H9 (cell line): ENCODE results near the gene RASSF9. TPM values are rescaled to one million over a fixed set of nuclear protein-coding genes. Genes with fewer than 3 reads are reported as not detected.

ENCODE experiments used
- DNase-seq: peaks from one replicate; pipeline ENCODE4 v3.0.0-alpha.2; 2017
- H2AFZ ChIP-seq: one replicate; pipeline ENCODE4 v1.6.1; 2013; ENCODE audit warnings: mild to moderate bottlenecking, low read length, control low read depth, moderate library complexity
- H2AK5ac ChIP-seq: 2 replicates; pipeline ENCODE4 v1.6.1; 2013; ENCODE audit warnings: low read length, control low read depth, mixed read lengths; ENCODE audit not compliant: insufficient read length
- H2BK120ac ChIP-seq: one replicate; pipeline ENCODE4 v1.6.1; 2013; ENCODE audit warnings: low read depth, mild to moderate bottlenecking, low read length, control low read depth, inconsistent platforms; ENCODE audit not compliant: poor library complexity, severe bottlenecking
- H2BK12ac ChIP-seq: 2 replicates; pipeline ENCODE4 v1.6.1; 2013; ENCODE audit warnings: low read length, control low read depth, mixed read lengths, low read depth; ENCODE audit not compliant: insufficient read length
- H2BK15ac ChIP-seq: 2 replicates; pipeline ENCODE4 v1.6.1; 2013; ENCODE audit warnings: low read depth, low read length, control low read depth
- H2BK20ac ChIP-seq: one replicate; pipeline ENCODE4 v1.6.1; 2013; ENCODE audit warnings: low read depth, mild to moderate bottlenecking, low read length, control low read depth, inconsistent platforms; ENCODE audit not compliant: poor library complexity, severe bottlenecking
- H2BK5ac ChIP-seq: 2 replicates; pipeline ENCODE4 v1.6.1; 2013; ENCODE audit warnings: low read length, control low read depth, mixed read lengths; ENCODE audit not compliant: insufficient read length
- H3K14ac ChIP-seq: 2 replicates; pipeline ENCODE4 v1.6.1; 2013; ENCODE audit warnings: low read length, control low read depth; ENCODE audit not compliant: insufficient read depth
- H3K18ac ChIP-seq: 2 replicates; pipeline ENCODE4 v1.6.1; 2013; ENCODE audit warnings: low read depth, mild to moderate bottlenecking, mixed read lengths, low read length, control low read depth; ENCODE audit not compliant: insufficient read length
- H3K23ac ChIP-seq: 2 replicates; pipeline ENCODE4 v1.6.1; 2013; ENCODE audit warnings: low read length, control low read depth, mixed read lengths, low read depth; ENCODE audit not compliant: insufficient read length
- H3K23me2 ChIP-seq: 2 replicates; pipeline ENCODE4 v1.6.1; 2013; ENCODE audit warnings: low read depth, mild to moderate bottlenecking, mixed read lengths, low read length, control low read depth; ENCODE audit not compliant: insufficient read length, poor library complexity, severe bottlenecking
- H3K27ac ChIP-seq: 2 replicates; pipeline ENCODE4 v1.5.1; 2013; ENCODE audit warnings: low read length, control low read depth, mixed read lengths, low read depth; ENCODE audit not compliant: insufficient read length
- H3K27me3 ChIP-seq: 2 replicates; pipeline ENCODE4 v1.6.1; 2013; ENCODE audit warnings: low read length, control low read depth, inconsistent platforms; ENCODE audit not compliant: insufficient read depth
- H3K4ac ChIP-seq: 2 replicates; pipeline ENCODE4 v1.6.1; 2013; ENCODE audit warnings: low read depth, mild to moderate bottlenecking, control low read depth, inconsistent platforms, low read length, moderate library complexity
- H3K4me1 ChIP-seq: 2 replicates; pipeline ENCODE4 v1.6.1; 2013; ENCODE audit warnings: low read length, control low read depth, inconsistent platforms; ENCODE audit not compliant: insufficient read depth
- H3K4me2 ChIP-seq: 2 replicates; pipeline ENCODE4 v1.6.1; 2013; ENCODE audit warnings: low read length, control low read depth, mixed read lengths; ENCODE audit not compliant: insufficient read length, insufficient read depth
- H3K56ac ChIP-seq: 2 replicates; pipeline ENCODE4 v1.6.1; 2013; ENCODE audit warnings: low read depth, mild to moderate bottlenecking, mixed read lengths, low read length, control low read depth; ENCODE audit not compliant: insufficient read length
- H3K79me1 ChIP-seq: 2 replicates; pipeline ENCODE4 v1.6.1; 2013; ENCODE audit warnings: low read depth, mild to moderate bottlenecking, moderate library complexity, low read length, control low read depth, inconsistent platforms; ENCODE audit not compliant: insufficient read depth, poor library complexity, severe bottlenecking
- H3K79me2 ChIP-seq: 2 replicates; pipeline ENCODE4 v1.6.1; 2013; ENCODE audit warnings: low read length, control low read depth, inconsistent platforms; ENCODE audit not compliant: insufficient read depth
- H3K9ac ChIP-seq: 2 replicates; pipeline ENCODE4 v1.6.1; 2013; ENCODE audit warnings: low read length, control low read depth, mixed read lengths; ENCODE audit not compliant: insufficient read length; ENCODE audit errors: extremely low read depth
- H3K9me3 ChIP-seq: one replicate; pipeline ENCODE4 v1.6.1; 2013; ENCODE audit warnings: low read depth, low read length, inconsistent platforms; ENCODE audit not compliant: control insufficient read depth
- H3T11ph ChIP-seq: one replicate; pipeline ENCODE4 v1.6.1; 2013; ENCODE audit warnings: mild to moderate bottlenecking, low read length, control low read depth, inconsistent platforms
- H4K20me1 ChIP-seq: one replicate; pipeline ENCODE4 v1.6.1; 2013; ENCODE audit not compliant: control insufficient read depth, insufficient read length, insufficient read depth
- H4K5ac ChIP-seq: 2 replicates; pipeline ENCODE4 v1.6.1; 2013; ENCODE audit warnings: low read depth, mild to moderate bottlenecking, mixed read lengths, low read length, control low read depth; ENCODE audit not compliant: insufficient read length
- H4K8ac ChIP-seq: replicated peaks from 2 replicates; pipeline ENCODE4 v1.6.1; 2013; ENCODE audit warnings: low read length, control low read depth, mixed read lengths, low read depth; ENCODE audit not compliant: insufficient read length
- H4K91ac ChIP-seq: 2 replicates; pipeline ENCODE4 v1.6.1; 2013; ENCODE audit warnings: low read depth, mild to moderate bottlenecking, moderate library complexity, mixed read lengths, low read length, control low read depth; ENCODE audit not compliant: insufficient read length
- H3K27ac Mint-ChIP-seq, 3 experiments: 2 replicates in 2 of 3; 3 replicates in 1 of 3; pipeline ENCODE4 v1.8.0; 2020 to 2021; ENCODE audit warnings: mixed read lengths in 3 of 3, mild to moderate bottlenecking in 1 of 3, moderate library complexity in 1 of 3
- H3K27me3 Mint-ChIP-seq: 2 replicates; pipeline ENCODE4 v1.8.0; 2021; ENCODE audit warnings: low read depth, mild to moderate bottlenecking, moderate library complexity, mixed read lengths
- H3K36me3 Mint-ChIP-seq, 3 experiments: 2 replicates in 2 of 3; 3 replicates in 1 of 3; pipeline ENCODE4 v1.8.0; 2020 to 2021; ENCODE audit warnings: low read depth in 3 of 3, mixed read lengths in 3 of 3; ENCODE audit not compliant: insufficient read depth in 1 of 3
- H3K4me1 Mint-ChIP-seq, 2 experiments: 2 replicates each; pipeline ENCODE4 v1.8.0; 2020; ENCODE audit warnings: mixed read lengths in 2 of 2
- H3K4me3 Mint-ChIP-seq, 2 experiments: 2 replicates in 1 of 2; 3 replicates in 1 of 2; pipeline ENCODE4 v1.8.0; 2020 to 2021; ENCODE audit warnings: mild to moderate bottlenecking in 2 of 2, mixed read lengths in 2 of 2, moderate library complexity in 1 of 2
- H3K9me3 Mint-ChIP-seq, 2 experiments: 2 replicates in 1 of 2; 3 replicates in 1 of 2; pipeline ENCODE4 v1.8.0; 2020; ENCODE audit warnings: mild to moderate bottlenecking in 2 of 2, mixed read lengths in 2 of 2, moderate library complexity in 1 of 2
- CTCF ChIP-seq: fragments of 200-600 bp; sonication (generic); conservative IDR thresholded peaks from 3 replicates; pipeline ENCODE4 v1.8.0; 2021; ENCODE audit warnings: antibody characterized with exemption, mild to moderate bottlenecking
- WGBS: extraction: QIAGEN DNeasy Blood & Tissue Kit; methylation state at CpG from one replicate; pipeline ENCODE4 v1.1.7; 2013; ENCODE audit warnings: missing lambda C conversion rate, low lambda C conversion rate, mixed read lengths; ENCODE audit not compliant: insufficient read length; ENCODE audit errors: extremely low coverage; 5-methylcytosine and 5-hydroxymethylcytosine counted together
- total RNA-seq: library from RNA; stranded (reverse); gene quantifications from 2 replicates; pipeline ENCODE4 v1.2.1, GENCODE V29; 2021

RASSF9 gene
- total RNA-seq, 1 experiment from 2014 or later = 0.04 TPM

DNA sequence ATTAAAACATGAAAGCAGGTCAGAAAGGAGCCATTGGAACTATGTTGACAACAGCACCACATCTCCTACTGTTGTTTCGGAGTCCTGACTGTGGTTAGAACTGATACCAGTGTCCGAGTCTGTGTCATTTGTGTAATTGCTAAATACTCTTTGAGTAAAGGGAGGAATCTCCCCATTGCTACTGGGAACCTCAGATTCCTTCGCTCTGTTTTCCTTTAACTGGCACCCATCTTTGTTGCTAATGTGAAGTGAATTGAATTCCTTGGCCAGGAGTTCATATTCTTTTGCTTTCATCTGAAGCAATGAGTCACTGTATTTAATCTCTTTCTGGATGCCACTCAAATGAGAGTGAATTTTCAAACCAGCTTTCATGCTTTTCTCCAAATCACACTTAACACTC, 31.5 kb downstream of the RASSF9 start:
- no peak overlapping the region for H3K27ac ChIP-seq
- H3K4ac ChIP-seq = no peak overlapping the region
- H2AFZ ChIP-seq = no peak overlapping the region
- Mint-ChIP-seq H3K27me3 (no peaks in the 10 kb centered on the region), H3K4me1 (no peaks in the 10 kb centered on the region), H3K36me3 (no peaks in the 10 kb centered on the region), H3K4me3 (no peak overlapping the region), H3K27ac (no peak overlapping the region), H3K9me3 (no peaks in the 10 kb centered on the region)
- H4K20me1 ChIP-seq = no peaks in the 10 kb centered on the region
- no peak overlapping the region for H2BK20ac ChIP-seq
- no peak overlapping the region for H2AK5ac ChIP-seq
- no peak overlapping the region for H2BK120ac ChIP-seq
- H3K4me2 ChIP-seq = no peak overlapping the region
- H3K14ac ChIP-seq = no peak overlapping the region
- no peaks in the 10 kb centered on the region for H3K79me2 ChIP-seq
- no peak overlapping the region for H4K5ac ChIP-seq
- H3K27me3 ChIP-seq = no peaks in the 10 kb centered on the region
- H3K23ac ChIP-seq = no peak overlapping the region
- H3K18ac ChIP-seq = no peak overlapping the region
- no peak overlapping the region for H4K91ac ChIP-seq
- no peak overlapping the region for H2BK15ac ChIP-seq
- no peaks in the 10 kb centered on the region for H3K79me1 ChIP-seq
- no peaks in the 10 kb centered on the region for H3K9me3 ChIP-seq
- no peak overlapping the region for H4K8ac ChIP-seq
- H3T11ph ChIP-seq = no peak overlapping the region
- no peak for TF ChIP-seq CTCF
- DNase-seq = no peak
- H3K56ac ChIP-seq = no peak overlapping the region
- no peak overlapping the region for H2BK5ac ChIP-seq
- no peak overlapping the region for H2BK12ac ChIP-seq
- H3K23me2 ChIP-seq = no peaks in the 10 kb centered on the region
- no peaks in the 10 kb centered on the region for H3K4me1 ChIP-seq
- no CpG with 5 or more reads among the region's 3 CpGs for WGBS
- no peak overlapping the region for H3K9ac ChIP-seq
